Measurements from ENCODE around the gene WDR20. TPM values are rescaled to one million over a fixed set of nuclear protein-coding genes. Genes with fewer than 3 reads are reported as not detected.

The WDR20 gene
- total and polyA plus RNA-seq, 2 experiments from 2014 or later: 15.3 to 24.0 TPM

- Histone ChIP-seq H3K4me2 (no peak overlapping the region), H3K9me2 (replicated peaks; ENCODE audit: insufficient read depth) (no peaks in the 10 kb centered on the region), H3K4me1 (ENCODE audit: insufficient read depth) (peaks cover 10% of the 10 kb centered on the region), H3K4me3 (no peak overlapping the region), H3K36me3 (replicated peaks; ENCODE audit: insufficient read depth, low read depth) (no peaks in the 10 kb centered on the region), H3K27ac (no peak overlapping the region), H3K27me3 (no peaks in the 10 kb centered on the region), H3K79me2 (peaks cover 21% of the 10 kb centered on the region), H2AFZ (no peak overlapping the region), H4K20me1 (ENCODE audit: insufficient read depth, poor library complexity, severe bottlenecking) (peaks cover 12% of the 10 kb centered on the region), H3K9me3 (ENCODE audit: low read depth) (no peaks in the 10 kb centered on the region)
- TF ChIP-seq EZH2phosphoT487 (IDR thresholded peaks at IDR 0.05; ENCODE audit: low read depth, severe bottlenecking, unreplicated experiment): no peak
- no peak for TF ChIP-seq EZH2 (IDR thresholded peaks at IDR 0.05; ENCODE audit: borderline replicate concordance)
- TF ChIP-seq CTCF (IDR thresholded peaks at IDR 0.05; ENCODE audit: poor library complexity): no peak
- DNase-seq (ENCODE audit: low spot score): no peak
- 97% methylated on average over 12 of the region's 12 CpGs for WGBS (ENCODE audit: low lambda C conversion rate, missing lambda C conversion rate)
Measured at GRCh38 chr14:102220031-102220430, 80.3 kb downstream of the WDR20 start.

GRCh38 chr14:102221026-102221425, 81.3 kb downstream of the WDR20 start:
- H3K36me3 ChIP-seq (replicated peaks; ENCODE audit: insufficient read depth, low read depth): no peaks in the 10 kb centered on the region
- peaks cover 1% of the 10 kb centered on the region for H3K4me1 ChIP-seq (ENCODE audit: insufficient read depth)
- 70% methylated on average over 7 of the region's 7 CpGs for WGBS (ENCODE audit: low lambda C conversion rate, missing lambda C conversion rate)
- no peak overlapping the region for H3K4me2 ChIP-seq
- H3K27me3 ChIP-seq: no peaks in the 10 kb centered on the region
- peaks cover 18% of the 10 kb centered on the region for H3K79me2 ChIP-seq
- TF ChIP-seq CTCF (IDR thresholded peaks at IDR 0.05; ENCODE audit: poor library complexity) (no peak), EZH2 (IDR thresholded peaks at IDR 0.05; ENCODE audit: borderline replicate concordance) (no peak), EZH2phosphoT487 (IDR thresholded peaks at IDR 0.05; ENCODE audit: low read depth, severe bottlenecking, unreplicated experiment) (no peak)
- no peak for DNase-seq (ENCODE audit: low spot score)
- no peaks in the 10 kb centered on the region for H3K9me3 ChIP-seq (ENCODE audit: low read depth)
- H4K20me1 ChIP-seq (ENCODE audit: insufficient read depth, poor library complexity, severe bottlenecking): peaks cover 7% of the 10 kb centered on the region
- H2AFZ ChIP-seq: no peak overlapping the region
- no peak overlapping the region for H3K27ac ChIP-seq
- no peaks in the 10 kb centered on the region for H3K9me2 ChIP-seq (replicated peaks; ENCODE audit: insufficient read depth)
- H3K4me3 ChIP-seq: no peak overlapping the region

GRCh38 chr14:102222009-102222575, 82.4 kb downstream of the WDR20 start:
- Histone ChIP-seq H3K9me2 (replicated peaks; ENCODE audit: insufficient read depth) (no peaks in the 10 kb centered on the region), H3K4me1 (ENCODE audit: insufficient read depth) (no peaks in the 10 kb centered on the region), H3K36me3 (replicated peaks; ENCODE audit: insufficient read depth, low read depth) (no peaks in the 10 kb centered on the region), H3K4me3 (no peak overlapping the region), H3K4me2 (no peak overlapping the region), H3K79me2 (peaks cover 9% of the 10 kb centered on the region), H3K27me3 (no peaks in the 10 kb centered on the region), H3K9me3 (ENCODE audit: low read depth) (no peaks in the 10 kb centered on the region), H2AFZ (no peak overlapping the region), H3K27ac (no peak overlapping the region), H4K20me1 (ENCODE audit: insufficient read depth, poor library complexity, severe bottlenecking) (peaks cover 6% of the 10 kb centered on the region)
- DNase-seq (ENCODE audit: low spot score): no peak
- no peak for TF ChIP-seq EZH2phosphoT487 (IDR thresholded peaks at IDR 0.05; ENCODE audit: low read depth, severe bottlenecking, unreplicated experiment)
- no peak for TF ChIP-seq EZH2 (IDR thresholded peaks at IDR 0.05; ENCODE audit: borderline replicate concordance)
- TF ChIP-seq CTCF (IDR thresholded peaks at IDR 0.05; ENCODE audit: poor library complexity): no peak
- 90% methylated on average over 9 of the region's 13 CpGs for WGBS (ENCODE audit: low lambda C conversion rate, missing lambda C conversion rate)

Data from hepatocyte (in vitro differentiated cells).